GM10266 (cell line): ENCODE results near the gene SCAND1.
"Not testable (repeated sequence)": the region's sequence is repeated elsewhere in the genome, so short reads cannot be mapped to it uniquely, and the experiment has no call there.

ENCODE experiments used
- DNase-seq: peaks from one replicate; pipeline ENCODE4 v3.0.0; 2012; ENCODE audit errors: extremely low spot score
- TF ChIP-seq, protein P1 (sequence below): IDR thresholded peaks from 2 replicates; pipeline ENCODE4 v1.5.1; 2012; ENCODE audit warnings: mild to moderate bottlenecking, low read depth; ENCODE audit not compliant: control insufficient read depth, insufficient read depth; ENCODE audit errors: missing control alignments

SCAND1 gene

GRCh38 chr20:35954907-35955251 lies 577 bp upstream of the SCAND1 start:
- no peak for DNase-seq

DNA sequence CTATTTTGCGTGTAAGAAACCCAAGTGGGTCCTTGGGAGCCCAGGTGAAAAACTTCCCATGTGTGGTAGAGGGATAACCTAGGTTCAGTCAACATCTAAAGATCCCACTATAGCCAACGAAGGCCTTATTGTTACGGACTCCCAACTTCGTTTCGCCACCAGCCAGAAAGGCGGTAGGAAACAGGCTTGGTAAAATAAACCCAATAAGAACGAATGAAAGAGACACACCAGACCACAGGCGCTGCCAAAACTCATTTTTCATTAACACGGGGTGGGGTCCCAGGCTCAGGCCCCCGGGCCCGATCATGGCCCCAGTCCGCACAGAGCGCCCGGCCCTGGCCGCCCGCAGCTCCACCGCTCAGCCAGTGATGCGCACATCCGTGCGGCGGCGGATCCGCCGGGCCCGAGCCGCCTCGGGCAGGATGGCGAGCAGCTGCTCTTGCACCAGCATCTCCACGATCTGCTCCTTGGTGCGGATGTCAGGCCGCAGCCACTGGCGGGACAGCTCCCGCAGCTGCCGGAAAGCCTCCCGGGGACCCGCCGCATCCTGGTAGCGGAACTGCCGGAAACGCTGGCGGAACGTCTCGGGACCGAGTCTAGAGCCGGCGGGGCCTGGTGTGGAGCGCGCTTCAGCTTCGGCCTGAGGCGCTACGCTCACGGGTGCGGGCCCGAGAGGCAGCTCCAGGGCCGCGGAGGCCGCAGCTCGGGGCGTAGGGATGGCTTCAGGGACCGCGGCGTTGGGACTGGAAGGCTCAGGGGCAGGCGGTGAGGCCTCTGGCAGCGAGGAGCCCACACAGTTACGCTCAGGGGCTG lies 709 bp downstream of the SCAND1 start:
- TF ChIP-seq, protein P1, sequence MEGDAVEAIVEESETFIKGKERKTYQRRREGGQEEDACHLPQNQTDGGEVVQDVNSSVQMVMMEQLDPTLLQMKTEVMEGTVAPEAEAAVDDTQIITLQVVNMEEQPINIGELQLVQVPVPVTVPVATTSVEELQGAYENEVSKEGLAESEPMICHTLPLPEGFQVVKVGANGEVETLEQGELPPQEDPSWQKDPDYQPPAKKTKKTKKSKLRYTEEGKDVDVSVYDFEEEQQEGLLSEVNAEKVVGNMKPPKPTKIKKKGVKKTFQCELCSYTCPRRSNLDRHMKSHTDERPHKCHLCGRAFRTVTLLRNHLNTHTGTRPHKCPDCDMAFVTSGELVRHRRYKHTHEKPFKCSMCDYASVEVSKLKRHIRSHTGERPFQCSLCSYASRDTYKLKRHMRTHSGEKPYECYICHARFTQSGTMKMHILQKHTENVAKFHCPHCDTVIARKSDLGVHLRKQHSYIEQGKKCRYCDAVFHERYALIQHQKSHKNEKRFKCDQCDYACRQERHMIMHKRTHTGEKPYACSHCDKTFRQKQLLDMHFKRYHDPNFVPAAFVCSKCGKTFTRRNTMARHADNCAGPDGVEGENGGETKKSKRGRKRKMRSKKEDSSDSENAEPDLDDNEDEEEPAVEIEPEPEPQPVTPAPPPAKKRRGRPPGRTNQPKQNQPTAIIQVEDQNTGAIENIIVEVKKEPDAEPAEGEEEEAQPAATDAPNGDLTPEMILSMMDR = no peak
- DNase-seq = peak; percentile 43

More at GRCh38 chr20:35954907-35955251, 577 bp upstream of the SCAND1 start:
- TF ChIP-seq, protein P1 = no peak

DNA sequence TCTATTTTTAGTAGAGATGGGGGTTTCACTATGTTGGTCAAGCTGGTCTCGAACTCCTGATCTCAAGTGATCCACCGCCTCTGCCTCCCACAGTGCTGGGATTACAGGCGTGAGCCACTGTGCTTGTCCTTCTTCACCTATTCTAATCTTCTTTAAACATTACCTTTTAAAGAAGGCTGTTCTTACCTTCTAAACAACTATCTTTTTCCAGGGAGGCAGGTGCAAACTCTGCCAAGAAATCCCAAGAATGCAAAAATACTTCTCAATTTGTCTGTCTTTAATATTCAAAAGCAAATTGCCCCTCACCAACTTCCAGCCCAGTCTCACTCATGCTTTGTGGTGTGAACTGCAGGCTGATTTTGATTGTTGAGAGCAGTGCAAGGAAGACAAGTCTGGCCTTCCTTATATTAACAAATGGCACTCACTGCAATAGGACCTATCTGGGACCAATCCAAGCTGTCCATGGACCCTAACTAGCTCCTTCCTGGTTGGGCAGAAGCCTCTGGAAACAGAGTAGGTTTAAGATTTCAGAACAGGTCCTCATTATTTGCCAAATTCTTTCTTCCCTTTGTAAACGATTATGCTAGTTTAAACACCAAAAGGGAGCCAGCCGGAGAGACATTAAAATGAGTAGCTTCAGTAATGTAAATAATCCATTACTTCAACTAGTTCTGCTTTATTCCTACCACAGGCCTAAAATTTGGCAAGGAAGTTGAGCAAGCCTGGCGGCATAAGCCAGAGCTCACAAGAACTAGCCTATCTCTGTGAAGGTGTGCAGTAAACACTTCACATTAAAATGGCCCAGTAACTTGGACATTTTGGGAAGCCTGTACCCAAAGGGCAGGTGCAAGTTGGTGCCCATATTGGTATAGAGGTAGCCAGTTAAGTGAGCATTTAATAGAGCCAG lies 1.6 kb downstream of the SCAND1 start:
- TF ChIP-seq, protein P1 = no peak
- no peak for DNase-seq

GRCh38 chr20:35952080-35952479 lies 2.2 kb downstream of the SCAND1 start:
- DNase-seq = not testable (repeated sequence)

DNA sequence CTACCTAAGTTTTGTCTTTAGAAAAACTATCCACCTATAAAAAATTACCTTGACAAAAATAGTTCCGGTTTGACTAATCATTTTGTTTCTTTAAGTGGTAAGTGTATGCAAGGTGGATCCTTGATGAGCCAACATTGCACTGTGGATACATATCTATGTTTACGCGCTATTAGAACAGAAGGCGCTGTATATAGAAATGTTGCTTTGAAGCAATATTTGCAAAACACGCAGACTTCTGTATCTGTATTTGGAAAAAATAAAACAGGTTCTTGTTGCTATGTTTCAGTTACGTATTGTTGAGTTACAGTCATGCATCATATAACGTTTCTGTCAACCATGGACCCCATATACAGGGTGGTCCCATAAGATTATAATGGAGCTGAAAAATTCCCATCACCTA lies 4.2 kb downstream of the SCAND1 start:
- DNase-seq = no peak

GRCh38 chr20:35947907-35948306 lies 6.4 kb downstream of the SCAND1 start:
- TF ChIP-seq, protein P1 = no peak
- DNase-seq = no peak

More for the DNA sequence above, 4.2 kb downstream of the SCAND1 start:
- TF ChIP-seq, protein P1 = no peak

- DNase-seq = no peak
- TF ChIP-seq, protein P1 = peak; percentile 43
These were observed 6.8 kb downstream of the SCAND1 start for GRCh38 chr20:35947489-35947888.
